ENCODE results near the gene EGFL6.
"Not testable (repeated sequence)": the region's sequence is repeated elsewhere in the genome, so short reads cannot be mapped to it uniquely, and the experiment has no call there.

Gene EGFL6

GRCh38 chrX:13607331-13607995 lies 38.1 kb downstream of the EGFL6 start:
- TF ChIP-seq, protein P1, sequence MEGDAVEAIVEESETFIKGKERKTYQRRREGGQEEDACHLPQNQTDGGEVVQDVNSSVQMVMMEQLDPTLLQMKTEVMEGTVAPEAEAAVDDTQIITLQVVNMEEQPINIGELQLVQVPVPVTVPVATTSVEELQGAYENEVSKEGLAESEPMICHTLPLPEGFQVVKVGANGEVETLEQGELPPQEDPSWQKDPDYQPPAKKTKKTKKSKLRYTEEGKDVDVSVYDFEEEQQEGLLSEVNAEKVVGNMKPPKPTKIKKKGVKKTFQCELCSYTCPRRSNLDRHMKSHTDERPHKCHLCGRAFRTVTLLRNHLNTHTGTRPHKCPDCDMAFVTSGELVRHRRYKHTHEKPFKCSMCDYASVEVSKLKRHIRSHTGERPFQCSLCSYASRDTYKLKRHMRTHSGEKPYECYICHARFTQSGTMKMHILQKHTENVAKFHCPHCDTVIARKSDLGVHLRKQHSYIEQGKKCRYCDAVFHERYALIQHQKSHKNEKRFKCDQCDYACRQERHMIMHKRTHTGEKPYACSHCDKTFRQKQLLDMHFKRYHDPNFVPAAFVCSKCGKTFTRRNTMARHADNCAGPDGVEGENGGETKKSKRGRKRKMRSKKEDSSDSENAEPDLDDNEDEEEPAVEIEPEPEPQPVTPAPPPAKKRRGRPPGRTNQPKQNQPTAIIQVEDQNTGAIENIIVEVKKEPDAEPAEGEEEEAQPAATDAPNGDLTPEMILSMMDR (IDR thresholded peaks at IDR 0.05; ENCODE audit: extremely low read depth, missing control alignments) = no peak
- no peak for DNase-seq (ENCODE audit: low spot score)

- no peak for DNase-seq (ENCODE audit: low spot score)
- TF ChIP-seq, protein P1 (IDR thresholded peaks at IDR 0.05; ENCODE audit: extremely low read depth, missing control alignments) = no peak
These were observed 38.6 kb downstream of the EGFL6 start for GRCh38 chrX:13607996-13608365.

- no peak for DNase-seq (ENCODE audit: low spot score)
- TF ChIP-seq, protein P1 (IDR thresholded peaks at IDR 0.05; ENCODE audit: extremely low read depth, missing control alignments) = no peak
These were observed 44.8 kb downstream of the EGFL6 start for GRCh38 chrX:13614154-13614553.

- TF ChIP-seq, protein P1 (IDR thresholded peaks at IDR 0.05; ENCODE audit: extremely low read depth, missing control alignments) = no peak
- no peak for DNase-seq (ENCODE audit: low spot score)
These were observed 50.8 kb downstream of the EGFL6 start for GRCh38 chrX:13620207-13620606.

- TF ChIP-seq, protein P1 (IDR thresholded peaks at IDR 0.05; ENCODE audit: extremely low read depth, missing control alignments) = no peak
- DNase-seq (ENCODE audit: low spot score) = no peak
These were observed 53.1 kb downstream of the EGFL6 start for GRCh38 chrX:13622401-13622964.

DNA sequence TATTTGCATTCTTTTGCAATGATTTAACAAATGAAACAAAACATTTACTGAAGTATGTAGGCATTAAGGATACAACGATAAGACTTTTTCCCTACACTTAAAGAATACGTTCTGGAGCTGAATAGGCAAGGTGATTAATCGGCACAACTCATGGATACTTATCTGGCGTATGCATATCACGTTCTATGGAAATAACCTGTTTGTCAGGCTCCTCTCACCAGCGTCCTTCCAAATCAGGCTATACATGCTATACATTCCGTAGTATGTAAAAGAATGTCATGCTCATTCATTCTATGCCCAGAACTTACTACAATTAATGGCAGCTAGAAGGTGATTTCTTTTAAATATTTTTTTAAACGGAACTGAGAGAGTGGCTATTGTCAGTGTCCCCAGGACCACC lies 57.9 kb downstream of the EGFL6 start:
- TF ChIP-seq, protein P1 (IDR thresholded peaks at IDR 0.05; ENCODE audit: extremely low read depth, missing control alignments) = no peak
- DNase-seq (ENCODE audit: low spot score) = no peak

- DNase-seq (ENCODE audit: low spot score) = not testable (repeated sequence)
These were observed 67.8 kb downstream of the EGFL6 start for GRCh38 chrX:13637224-13637623.

GRCh38 chrX:13638021-13638420 lies 68.6 kb downstream of the EGFL6 start:
- TF ChIP-seq, protein P1 (IDR thresholded peaks at IDR 0.05; ENCODE audit: extremely low read depth, missing control alignments) = no peak
- DNase-seq (ENCODE audit: low spot score) = no peak

All from GM20000 (cell line).